ENCODE results near the gene CPVL.

The CPVL gene

GRCh38 chr7:29053105-29053872 is 93.0 kb downstream of the CPVL start:
- TF ChIP-seq CTCF (IDR thresholded peaks at IDR 0.05), result no peak
- Histone ChIP-seq H3K27ac (no peak overlapping the region), H3K4me3 (ENCODE audit: low read depth in 1 of 2, low read length in 1 of 2) (no peak overlapping the region), H3K36me3 (no peaks in the 10 kb centered on the region), H3K27me3 (no peaks in the 10 kb centered on the region), H3K9me3 (no peaks in the 10 kb centered on the region), H3K4me1 (ENCODE audit: control insufficient read depth in 1 of 2, insufficient read depth in 1 of 2, low read depth in 1 of 2, low read length in 1 of 2) (no peaks in the 10 kb centered on the region)

- Histone ChIP-seq H3K27me3 (no peaks in the 10 kb centered on the region), H3K4me3 (ENCODE audit: low read depth in 1 of 2, low read length in 1 of 2) (no peak overlapping the region), H3K36me3 (no peaks in the 10 kb centered on the region), H3K27ac (no peak overlapping the region), H3K9me3 (no peaks in the 10 kb centered on the region), H3K4me1 (ENCODE audit: control insufficient read depth in 1 of 2, insufficient read depth in 1 of 2, low read depth in 1 of 2, low read length in 1 of 2) (no peaks in the 10 kb centered on the region)
- TF ChIP-seq CTCF (IDR thresholded peaks at IDR 0.05), result no peak
Observed at GRCh38 chr7:29046978-29047377, 99.4 kb downstream of the CPVL start.

GRCh38 chr7:29045258-29046086 is 100.9 kb downstream of the CPVL start:
- H3K27me3 ChIP-seq, result no peaks in the 10 kb centered on the region
- no peaks in the 10 kb centered on the region for H3K36me3 ChIP-seq
- no peak overlapping the region for H3K4me3 ChIP-seq (ENCODE audit: low read depth in 1 of 2, low read length in 1 of 2)
- TF ChIP-seq CTCF (IDR thresholded peaks at IDR 0.05), result no peak
- H3K9me3 ChIP-seq, result no peaks in the 10 kb centered on the region
- no peaks in the 10 kb centered on the region for H3K4me1 ChIP-seq (ENCODE audit: control insufficient read depth in 1 of 2, insufficient read depth in 1 of 2, low read depth in 1 of 2, low read length in 1 of 2)
- no peak overlapping the region for H3K27ac ChIP-seq

GRCh38 chr7:29044554-29044953 is 101.8 kb downstream of the CPVL start:
- Histone ChIP-seq H3K9me3 (no peaks in the 10 kb centered on the region), H3K4me3 (ENCODE audit: low read depth in 1 of 2, low read length in 1 of 2) (no peak overlapping the region), H3K36me3 (no peaks in the 10 kb centered on the region), H3K4me1 (ENCODE audit: control insufficient read depth in 1 of 2, insufficient read depth in 1 of 2, low read depth in 1 of 2, low read length in 1 of 2) (no peaks in the 10 kb centered on the region), H3K27me3 (no peaks in the 10 kb centered on the region), H3K27ac (no peak overlapping the region)
- no peak for TF ChIP-seq CTCF (IDR thresholded peaks at IDR 0.05)

- H3K27me3 ChIP-seq, result no peaks in the 10 kb centered on the region
- TF ChIP-seq CTCF (IDR thresholded peaks at IDR 0.05), result no peak
- no peak overlapping the region for H3K4me3 ChIP-seq (ENCODE audit: low read depth in 1 of 2, low read length in 1 of 2)
- H3K27ac ChIP-seq, result no peak overlapping the region
- H3K9me3 ChIP-seq, result no peaks in the 10 kb centered on the region
- no peaks in the 10 kb centered on the region for H3K4me1 ChIP-seq (ENCODE audit: control insufficient read depth in 1 of 2, insufficient read depth in 1 of 2, low read depth in 1 of 2, low read length in 1 of 2)
- no peaks in the 10 kb centered on the region for H3K36me3 ChIP-seq
Observed at GRCh38 chr7:29043576-29043975, 102.8 kb downstream of the CPVL start.

Measured in neutrophil (primary cell).